Left ventricle myocardium inferior (tissue), 1 donor: ENCODE measurements around the gene GNG2. TPM values are rescaled to one million over a fixed set of nuclear protein-coding genes. Genes with fewer than 3 reads are reported as not detected.

Source experiments
- DNase-seq: peaks from one replicate; pipeline ENCODE4 v3.0.0-alpha.2; 2020
- H3K27ac ChIP-seq: fragments of 200-600 bp; replicated peaks from 2 replicates; pipeline ENCODE4 v1.8.0; 2021
- H3K27me3 ChIP-seq: fragments of 200-600 bp; 2 replicates; pipeline ENCODE4 v1.8.0; 2021; ENCODE audit warnings: low read depth
- H3K36me3 ChIP-seq: fragments of 200-600 bp; 2 replicates; pipeline ENCODE4 v1.8.0; 2021
- H3K4me1 ChIP-seq: fragments of 200-600 bp; 2 replicates; pipeline ENCODE4 v1.8.0; 2021
- H3K4me3 ChIP-seq: fragments of 200-600 bp; 2 replicates; pipeline ENCODE4 v1.8.0; 2021; ENCODE audit warnings: mild to moderate bottlenecking, moderate library complexity
- H3K9me3 ChIP-seq: fragments of 200-600 bp; replicated peaks from 2 replicates; pipeline ENCODE4 v1.8.0; 2021
- intact Hi-C: fragments of 100-400 bp; cut with micrococcal nuclease; formaldehyde crosslinking; loops from one replicate; pipeline ENCODE4 v1.11.0; 2022
- total RNA-seq: library from RNA; stranded (reverse); fragmentation: NEBNext Ultra II Directional; extraction: Animal tissue kit (Norgen Biotek cat#: 25700); gene quantifications from one replicate; pipeline ENCODE4 v1.2.1, GENCODE V29; 2021
- TF ChIP-seq, protein P1 (sequence below): fragments of 200-600 bp; IDR thresholded peaks from 2 replicates; pipeline ENCODE4 v1.8.0; 2021; ENCODE audit warnings: antibody characterized with exemption, mild to moderate bottlenecking, borderline replicate concordance
- donor health status: DM: no; HTN: yes; CAD: no; lungs with severe emphysema.

The GNG2 gene
- total RNA-seq, 1 donor from 2014 or later: 6.7 TPM

DNA sequence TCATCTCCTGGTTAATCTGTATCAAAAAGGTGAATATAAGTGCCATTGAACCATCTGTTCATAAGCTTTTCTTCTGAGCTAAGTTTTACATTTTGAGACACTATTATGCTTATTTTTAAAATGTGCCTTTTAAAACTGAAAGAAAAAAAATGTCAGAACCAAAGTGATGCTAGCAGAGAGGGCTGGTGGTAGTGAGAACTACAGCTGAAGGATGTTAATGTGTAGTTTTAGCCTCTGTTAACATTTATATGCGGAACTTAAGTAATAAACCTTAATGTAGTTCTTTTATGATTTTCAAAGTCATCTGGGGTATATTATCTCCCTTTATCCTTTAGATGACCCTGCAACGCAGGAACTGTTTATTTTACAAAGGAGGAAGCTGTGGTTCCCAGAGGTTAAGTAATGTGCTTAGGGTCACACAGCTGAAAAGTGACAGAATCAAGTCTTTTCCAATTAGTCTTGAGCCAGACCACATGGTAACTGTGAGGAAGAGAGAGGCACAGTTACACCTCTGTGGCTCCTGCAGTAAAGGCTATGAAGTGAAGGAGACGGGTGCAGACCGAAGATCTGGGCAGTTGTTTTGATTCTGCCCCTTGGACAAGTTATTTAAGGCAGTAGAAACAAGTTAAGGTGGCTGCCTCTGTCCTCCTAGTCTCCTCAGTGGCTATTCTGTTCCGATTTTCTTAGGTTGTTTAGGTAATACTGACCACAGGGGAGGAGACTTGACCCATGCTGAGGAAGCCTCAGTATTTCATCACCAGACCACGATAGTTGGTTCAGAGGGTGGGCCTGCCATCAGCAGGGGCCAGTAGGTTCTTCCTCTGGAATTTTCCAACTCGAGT is 23.9 kb downstream of the GNG2 start:
- no peaks in the 10 kb centered on the region for H3K36me3 ChIP-seq
- H3K4me3 ChIP-seq: peak overlapping the region; percentile 25
- intact Hi-C loops: no loop called here
- H3K27ac ChIP-seq: peak overlapping the region; percentile 54
- no peak for DNase-seq
- TF ChIP-seq, protein P1, sequence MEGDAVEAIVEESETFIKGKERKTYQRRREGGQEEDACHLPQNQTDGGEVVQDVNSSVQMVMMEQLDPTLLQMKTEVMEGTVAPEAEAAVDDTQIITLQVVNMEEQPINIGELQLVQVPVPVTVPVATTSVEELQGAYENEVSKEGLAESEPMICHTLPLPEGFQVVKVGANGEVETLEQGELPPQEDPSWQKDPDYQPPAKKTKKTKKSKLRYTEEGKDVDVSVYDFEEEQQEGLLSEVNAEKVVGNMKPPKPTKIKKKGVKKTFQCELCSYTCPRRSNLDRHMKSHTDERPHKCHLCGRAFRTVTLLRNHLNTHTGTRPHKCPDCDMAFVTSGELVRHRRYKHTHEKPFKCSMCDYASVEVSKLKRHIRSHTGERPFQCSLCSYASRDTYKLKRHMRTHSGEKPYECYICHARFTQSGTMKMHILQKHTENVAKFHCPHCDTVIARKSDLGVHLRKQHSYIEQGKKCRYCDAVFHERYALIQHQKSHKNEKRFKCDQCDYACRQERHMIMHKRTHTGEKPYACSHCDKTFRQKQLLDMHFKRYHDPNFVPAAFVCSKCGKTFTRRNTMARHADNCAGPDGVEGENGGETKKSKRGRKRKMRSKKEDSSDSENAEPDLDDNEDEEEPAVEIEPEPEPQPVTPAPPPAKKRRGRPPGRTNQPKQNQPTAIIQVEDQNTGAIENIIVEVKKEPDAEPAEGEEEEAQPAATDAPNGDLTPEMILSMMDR: no peak
- H3K27me3 ChIP-seq: no peaks in the 10 kb centered on the region
- no peaks in the 10 kb centered on the region for H3K9me3 ChIP-seq
- peaks cover 22% of the 10 kb centered on the region for H3K4me1 ChIP-seq

DNA sequence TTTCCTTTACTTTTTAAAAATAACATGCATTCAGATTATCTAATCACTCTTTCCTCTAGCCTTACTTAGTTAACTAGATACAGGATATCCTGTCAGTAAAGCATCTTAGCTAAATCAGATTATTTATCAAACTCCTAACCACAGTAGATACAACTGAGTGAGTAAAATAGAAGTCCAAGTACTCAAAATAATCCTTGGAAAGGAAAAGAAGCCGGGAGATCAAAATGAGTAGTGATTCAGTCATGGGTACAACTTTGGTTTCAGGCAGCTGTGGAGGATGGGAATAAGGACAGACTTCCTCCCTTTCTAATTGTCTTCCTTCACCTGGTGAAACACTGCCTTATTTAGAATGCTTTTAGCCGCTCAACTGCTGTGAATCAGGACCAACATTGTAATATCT is 29.4 kb downstream of the GNG2 start:
- TF ChIP-seq, protein P1: no peak
- DNase-seq: no peak
- Histone ChIP-seq H3K4me1 (peaks cover 14% of the 10 kb centered on the region), H3K36me3 (no peaks in the 10 kb centered on the region), H3K4me3 (no peak overlapping the region), H3K27me3 (no peaks in the 10 kb centered on the region), H3K27ac (no peak overlapping the region), H3K9me3 (no peaks in the 10 kb centered on the region)
- intact Hi-C loops: no loop called here

DNA sequence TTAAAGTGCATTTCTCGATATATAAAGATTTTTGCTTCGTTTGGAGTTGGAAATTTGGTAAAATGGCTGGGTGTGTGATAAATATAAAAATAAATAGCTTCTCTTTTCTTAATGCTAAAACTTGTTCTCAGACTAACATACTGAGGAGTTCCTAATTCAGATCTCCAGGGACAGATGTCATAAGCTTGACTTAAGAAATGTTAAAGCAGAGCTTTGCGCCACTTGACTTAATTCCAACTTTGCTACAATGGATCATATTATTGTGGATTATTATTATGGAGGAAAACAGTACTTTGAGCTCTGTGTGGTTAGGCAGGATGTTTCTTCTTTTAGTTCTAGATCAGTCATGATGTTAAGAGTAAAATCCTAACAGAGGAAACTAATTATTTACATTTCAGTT is 33.8 kb downstream of the GNG2 start:
- H3K27me3 ChIP-seq: no peaks in the 10 kb centered on the region
- intact Hi-C loops: no loop called here
- H3K9me3 ChIP-seq: peaks cover 10% of the 10 kb centered on the region
- TF ChIP-seq, protein P1: no peak
- H3K4me1 ChIP-seq: peaks cover 10% of the 10 kb centered on the region
- no peaks in the 10 kb centered on the region for H3K36me3 ChIP-seq
- peak overlapping the region; percentile 64 for H3K27ac ChIP-seq
- DNase-seq: no peak
- no peak overlapping the region for H3K4me3 ChIP-seq

DNA sequence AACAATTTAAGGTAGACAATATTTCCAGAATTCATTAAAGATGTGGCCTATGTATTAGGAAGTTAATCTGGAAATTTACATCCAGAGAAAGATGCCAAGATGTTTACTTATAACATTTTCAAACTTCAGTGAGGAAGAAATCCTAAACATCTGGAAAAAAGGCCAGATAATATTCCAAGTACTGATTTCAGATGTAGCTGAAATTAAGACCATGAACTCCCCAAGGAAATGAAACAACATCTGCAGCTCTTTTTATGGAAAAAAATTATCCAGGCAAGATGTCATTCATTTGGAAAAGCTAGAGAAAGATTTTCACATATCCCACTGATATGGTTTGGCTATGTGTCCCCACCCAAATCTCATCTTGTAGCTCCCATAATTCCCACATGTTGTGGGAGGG is 35.0 kb downstream of the GNG2 start:
- Histone ChIP-seq H3K27ac (peak overlapping the region; percentile 64), H3K4me3 (no peak overlapping the region), H3K36me3 (no peaks in the 10 kb centered on the region), H3K27me3 (no peaks in the 10 kb centered on the region), H3K9me3 (peaks cover 10% of the 10 kb centered on the region), H3K4me1 (peaks cover under 1% of the 10 kb centered on the region)
- TF ChIP-seq, protein P1: no peak
- no peak for DNase-seq
- intact Hi-C loops: no loop called here

DNA sequence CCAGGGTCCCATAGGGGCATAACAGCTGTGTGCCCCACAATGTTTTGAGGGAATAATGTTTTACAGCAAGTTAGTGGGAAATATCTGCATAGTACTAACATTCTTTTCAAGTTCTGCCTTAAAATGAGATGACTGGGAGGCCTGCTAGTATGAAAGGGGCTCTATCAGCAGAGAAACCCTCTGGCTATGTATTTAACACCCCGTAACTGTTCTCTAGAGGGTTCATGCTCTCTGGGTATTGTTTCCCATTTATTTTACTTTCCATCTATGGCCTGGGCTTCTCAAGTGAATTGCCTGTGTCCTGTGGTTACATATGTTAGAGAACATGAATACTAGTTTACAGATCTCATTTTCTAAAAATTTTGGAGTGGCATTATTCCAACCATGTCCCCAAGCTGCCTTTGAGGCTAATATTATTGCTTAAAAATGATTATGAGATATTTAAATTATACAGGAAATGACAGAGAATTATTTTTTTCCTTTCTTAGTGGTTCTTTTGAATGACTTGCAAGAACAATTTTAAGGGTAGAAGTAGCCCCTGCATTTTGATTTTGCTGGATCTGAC is 37.5 kb downstream of the GNG2 start:
- peaks cover 10% of the 10 kb centered on the region for H3K9me3 ChIP-seq
- H3K4me3 ChIP-seq: no peak overlapping the region
- TF ChIP-seq, protein P1: no peak
- no peaks in the 10 kb centered on the region for H3K36me3 ChIP-seq
- intact Hi-C loops: no loop called here
- peak overlapping the region; percentile 0 for H3K27ac ChIP-seq
- no peaks in the 10 kb centered on the region for H3K27me3 ChIP-seq
- no peaks in the 10 kb centered on the region for H3K4me1 ChIP-seq
- no peak for DNase-seq
